ENCODE results near the gene CPSF2. TPM values are rescaled to one million over a fixed set of nuclear protein-coding genes. Genes with fewer than 3 reads are reported as not detected.

CPSF2 gene
- total RNA-seq, 1 donor from 2014 or later: 41.1 TPM

DNA sequence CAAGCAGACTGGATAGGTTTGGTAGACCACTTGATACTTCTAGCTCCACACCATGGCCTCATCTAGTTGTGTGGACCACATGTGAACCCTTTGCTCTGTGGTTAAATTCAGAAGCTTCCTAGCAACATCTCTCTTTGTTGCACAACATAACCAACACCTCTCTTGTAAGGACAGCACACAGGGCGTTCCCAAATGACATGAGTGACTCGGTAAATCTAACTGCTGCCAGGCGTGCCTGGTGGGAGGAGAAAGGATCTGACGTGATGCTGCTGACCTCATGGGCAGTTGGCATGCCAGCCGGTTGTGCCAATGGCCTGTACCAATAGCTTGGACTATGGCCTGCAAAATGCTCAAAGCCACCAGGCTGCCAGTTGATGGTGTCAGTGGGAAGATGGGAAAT, 93.8 kb downstream of the CPSF2 start:
- intact Hi-C loops (cut with DNase I): no loop called here
- DNase-seq (ENCODE audit: low spot score): no peak

DNA sequence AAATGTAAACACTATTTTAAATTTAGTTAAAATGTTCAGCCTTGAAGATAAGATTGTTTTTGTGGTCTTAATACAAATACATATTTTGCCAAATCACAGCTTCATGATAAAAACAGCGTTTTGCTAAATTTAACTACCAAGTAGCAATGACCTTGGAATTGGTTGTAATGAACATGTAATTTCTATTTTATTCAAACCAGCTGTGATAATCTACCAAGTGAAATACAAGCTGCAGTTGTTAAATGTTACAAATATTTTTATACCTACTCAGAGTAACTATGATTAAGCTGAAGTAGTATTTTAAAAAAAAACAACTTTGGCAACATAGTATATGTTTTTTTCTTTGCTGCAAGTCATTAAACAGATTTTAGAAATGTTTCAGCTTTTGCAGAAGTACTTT, 96.2 kb downstream of the CPSF2 start:
- intact Hi-C loops (cut with DNase I): no loop called here
- DNase-seq (ENCODE audit: low spot score): no peak

Other genes with a start within 250 kb of the CPSF2 start
- gene FBLN5, start 174.3 kb upstream of the CPSF2 start, total RNA-seq: 31.8 TPM
- 68.0 TPM for gene TRIP11, start 81.9 kb upstream of the CPSF2 start, total RNA-seq
- gene ATXN3, start 15.4 kb upstream of the CPSF2 start, total RNA-seq: 17.6 TPM
- gene NDUFB1, start 263 bp upstream of the CPSF2 start, total RNA-seq: 410 TPM
- not detected for gene SLC24A4, start 201.2 kb downstream of the CPSF2 start, total RNA-seq